ENCODE measurements around the gene WFDC1.
A peak's percentile ranks its signal among the peaks of the same experiment; 100 is the strongest.

Gene WFDC1

GRCh38 chr16:84282533-84282932, 12.1 kb upstream of the WFDC1 start:
- DNase-seq (no peak), ATAC-seq (no peak)
- Mint-ChIP-seq H3K4me3 (no peak overlapping the region), H3K9me3 (no peaks in the 10 kb centered on the region), H3K36me3 (ENCODE audit: low read depth) (no peaks in the 10 kb centered on the region), H3K27ac (no peak overlapping the region), H3K4me1 (no peaks in the 10 kb centered on the region), H3K27me3 (peaks cover 9% of the 10 kb centered on the region)

DNA sequence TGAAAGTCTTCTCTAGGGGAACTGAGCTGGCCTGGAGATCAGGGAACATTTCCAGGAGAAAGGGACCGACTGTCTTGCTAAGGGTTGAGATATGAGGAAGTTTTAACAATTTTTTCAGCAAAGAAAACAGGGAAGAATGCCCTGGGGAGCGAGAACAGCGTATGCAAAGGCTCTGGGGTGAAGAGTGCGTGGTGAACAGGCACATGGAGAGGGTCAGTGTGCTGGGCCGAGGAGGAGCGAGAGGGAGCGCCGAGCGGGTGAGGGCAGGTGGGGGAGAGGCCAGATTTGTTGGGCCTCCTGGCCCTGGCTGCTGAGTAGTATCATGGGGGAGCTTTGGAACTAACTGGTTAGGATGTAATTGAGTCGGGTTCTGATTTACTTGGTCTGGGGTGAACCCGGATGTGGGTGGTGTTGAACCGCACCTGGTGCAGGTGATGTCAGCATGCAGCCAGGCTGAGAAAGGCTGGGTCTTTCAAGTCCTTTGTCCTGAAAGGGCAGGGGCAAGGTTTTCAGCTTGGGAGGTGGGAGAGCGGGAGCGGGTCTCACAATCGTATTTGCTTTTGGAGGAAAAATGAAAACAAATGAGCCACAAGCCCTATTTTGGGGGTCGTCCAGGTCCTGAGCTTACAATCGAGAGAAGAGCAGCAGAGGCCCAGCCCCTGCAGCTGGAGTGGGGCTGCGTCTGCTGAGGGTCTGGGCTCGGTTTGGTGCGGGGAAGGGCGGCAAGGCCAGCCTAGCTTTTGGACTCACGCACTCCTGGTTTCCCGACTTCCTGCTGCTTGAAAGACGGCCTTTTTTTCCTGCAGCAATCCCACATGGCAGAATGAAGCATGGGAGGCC, 11.1 kb upstream of the WFDC1 start:
- Mint-ChIP-seq H3K36me3 (ENCODE audit: low read depth) (no peaks in the 10 kb centered on the region), H3K27me3 (peaks cover 10% of the 10 kb centered on the region)

DNA sequence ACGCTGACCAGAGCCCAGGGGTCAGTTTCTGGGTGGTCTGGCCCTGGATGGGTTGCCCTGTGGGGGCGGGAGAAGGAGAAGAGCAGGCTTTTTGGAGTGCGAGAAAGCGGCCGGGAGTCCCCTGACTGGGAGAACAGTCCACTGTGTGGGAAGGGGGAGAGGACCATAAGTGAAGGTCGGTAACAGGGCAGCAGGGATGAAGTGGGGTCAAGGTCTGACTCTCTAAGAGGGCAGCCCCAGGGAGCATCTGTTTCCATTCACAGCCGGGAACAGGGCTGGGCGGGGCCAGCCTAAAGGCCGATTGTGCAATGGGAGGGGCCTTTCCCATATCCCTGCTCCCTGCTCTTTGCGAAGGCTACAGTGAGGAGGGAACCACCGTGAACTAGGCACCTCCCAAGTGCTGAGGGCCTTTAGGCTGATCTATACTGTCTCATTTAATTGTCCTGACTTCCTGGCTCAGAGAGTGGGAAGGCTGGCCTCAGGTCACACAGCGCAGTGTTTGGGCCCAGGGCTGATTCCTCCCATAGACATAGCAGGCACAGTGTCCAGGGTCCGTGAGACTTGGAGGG, 10.4 kb upstream of the WFDC1 start:
- no peak for DNase-seq

More for the DNA sequence above, 11.1 kb upstream of the WFDC1 start:
- no peak overlapping the region for H3K27ac Mint-ChIP-seq
- no peaks in the 10 kb centered on the region for H3K9me3 Mint-ChIP-seq
- DNase-seq (no peak), ATAC-seq (no peak)
- H3K4me3 Mint-ChIP-seq: no peak overlapping the region
- no peaks in the 10 kb centered on the region for H3K4me1 Mint-ChIP-seq

GRCh38 chr16:84286578-84287240, 8.0 kb upstream of the WFDC1 start:
- H3K27ac Mint-ChIP-seq: no peak overlapping the region
- peaks cover 22% of the 10 kb centered on the region for H3K27me3 Mint-ChIP-seq
- no peaks in the 10 kb centered on the region for H3K36me3 Mint-ChIP-seq (ENCODE audit: low read depth)
- no peaks in the 10 kb centered on the region for H3K4me1 Mint-ChIP-seq
- ATAC-seq (no peak), DNase-seq (no peak)
- H3K4me3 Mint-ChIP-seq: no peak overlapping the region
- H3K9me3 Mint-ChIP-seq: no peaks in the 10 kb centered on the region

More for the DNA sequence above, 10.4 kb upstream of the WFDC1 start:
- H3K4me3 Mint-ChIP-seq: no peak overlapping the region
- ATAC-seq: no peak
- no peak overlapping the region for H3K27ac Mint-ChIP-seq
- no peaks in the 10 kb centered on the region for H3K4me1 Mint-ChIP-seq
- no peaks in the 10 kb centered on the region for H3K36me3 Mint-ChIP-seq (ENCODE audit: low read depth)
- peaks cover 12% of the 10 kb centered on the region for H3K27me3 Mint-ChIP-seq
- H3K9me3 Mint-ChIP-seq: no peaks in the 10 kb centered on the region

DNA sequence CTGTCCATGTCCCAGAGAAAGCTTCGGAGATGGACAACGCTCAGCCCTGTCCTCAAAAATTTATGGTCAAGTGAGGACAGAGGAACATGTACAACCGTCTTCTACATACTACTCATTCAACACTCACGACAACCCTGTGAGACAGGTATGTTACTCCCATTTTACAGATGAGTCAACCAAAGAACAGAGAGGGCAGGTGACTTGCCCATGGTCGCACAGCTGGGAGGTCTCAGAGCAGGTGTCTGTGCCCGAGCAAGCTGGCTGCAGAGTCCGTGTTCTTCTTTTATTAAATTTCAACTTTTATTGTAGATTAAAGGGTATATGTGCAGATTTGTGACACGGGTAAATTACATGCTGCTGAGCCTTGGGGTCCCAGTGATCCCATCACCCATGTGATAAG, 5.8 kb upstream of the WFDC1 start:
- DNase-seq (no peak), ATAC-seq (no peak)
- Mint-ChIP-seq H3K9me3 (no peaks in the 10 kb centered on the region), H3K27ac (no peak overlapping the region), H3K4me3 (no peak overlapping the region), H3K4me1 (peaks cover under 1% of the 10 kb centered on the region), H3K36me3 (ENCODE audit: low read depth) (no peaks in the 10 kb centered on the region), H3K27me3 (peaks cover 24% of the 10 kb centered on the region)

GRCh38 chr16:84291226-84291625, 3.5 kb upstream of the WFDC1 start:
- no peak overlapping the region for H3K4me3 Mint-ChIP-seq
- peaks cover 12% of the 10 kb centered on the region for H3K4me1 Mint-ChIP-seq
- no peak overlapping the region for H3K27ac Mint-ChIP-seq
- peaks cover 43% of the 10 kb centered on the region for H3K27me3 Mint-ChIP-seq
- DNase-seq (no peak), ATAC-seq (no peak)
- no peaks in the 10 kb centered on the region for H3K9me3 Mint-ChIP-seq
- no peaks in the 10 kb centered on the region for H3K36me3 Mint-ChIP-seq (ENCODE audit: low read depth)

GRCh38 chr16:84292011-84292410, 2.7 kb upstream of the WFDC1 start:
- H3K27ac Mint-ChIP-seq: no peak overlapping the region
- H3K27me3 Mint-ChIP-seq: peaks cover 48% of the 10 kb centered on the region
- peak; percentile 28 for ATAC-seq
- no peak for DNase-seq
- H3K9me3 Mint-ChIP-seq: no peaks in the 10 kb centered on the region
- no peaks in the 10 kb centered on the region for H3K36me3 Mint-ChIP-seq (ENCODE audit: low read depth)
- no peak overlapping the region for H3K4me3 Mint-ChIP-seq
- peaks cover 12% of the 10 kb centered on the region for H3K4me1 Mint-ChIP-seq

GRCh38 chr16:84293406-84293805, 1.3 kb upstream of the WFDC1 start:
- H3K36me3 Mint-ChIP-seq (ENCODE audit: low read depth): no peaks in the 10 kb centered on the region
- H3K27me3 Mint-ChIP-seq: peaks cover 45% of the 10 kb centered on the region
- DNase-seq (no peak), ATAC-seq (no peak)
- no peaks in the 10 kb centered on the region for H3K9me3 Mint-ChIP-seq
- H3K4me3 Mint-ChIP-seq: no peak overlapping the region
- peaks cover 12% of the 10 kb centered on the region for H3K4me1 Mint-ChIP-seq
- no peak overlapping the region for H3K27ac Mint-ChIP-seq

DNA sequence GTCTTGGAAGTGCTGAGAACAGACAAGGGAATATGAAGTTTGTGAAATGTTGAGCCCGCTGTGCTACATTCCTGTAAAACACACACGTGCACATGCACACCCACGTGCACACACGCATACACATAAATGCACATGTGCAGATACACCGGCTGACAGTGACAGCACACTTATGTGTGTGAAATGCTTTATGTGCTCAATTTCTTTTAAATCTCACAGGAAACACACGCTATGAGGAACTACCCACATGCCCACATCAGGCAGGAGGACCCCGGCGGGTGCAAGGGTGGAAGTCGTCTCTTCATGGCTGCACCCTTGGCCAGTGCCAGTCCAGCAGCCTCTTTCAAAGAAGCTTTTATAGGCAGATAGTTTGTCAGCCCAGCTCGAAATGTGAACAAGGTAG, 561 bp upstream of the WFDC1 start:
- H3K27me3 Mint-ChIP-seq: peaks cover 43% of the 10 kb centered on the region
- ATAC-seq: no peak
- no peaks in the 10 kb centered on the region for H3K36me3 Mint-ChIP-seq (ENCODE audit: low read depth)
- no peak overlapping the region for H3K27ac Mint-ChIP-seq
- H3K4me1 Mint-ChIP-seq: peaks cover 12% of the 10 kb centered on the region
- no peaks in the 10 kb centered on the region for H3K9me3 Mint-ChIP-seq
- no peak for DNase-seq
- H3K4me3 Mint-ChIP-seq: no peak overlapping the region

GRCh38 chr16:84295203-84295860, 654 bp downstream of the WFDC1 start:
- Mint-ChIP-seq H3K4me3 (no peak overlapping the region), H3K27ac (no peak overlapping the region), H3K36me3 (ENCODE audit: low read depth) (no peaks in the 10 kb centered on the region), H3K4me1 (peaks cover 12% of the 10 kb centered on the region), H3K27me3 (peaks cover 33% of the 10 kb centered on the region), H3K9me3 (no peaks in the 10 kb centered on the region)
- no peak for DNase-seq
- ATAC-seq: no peak

DNA sequence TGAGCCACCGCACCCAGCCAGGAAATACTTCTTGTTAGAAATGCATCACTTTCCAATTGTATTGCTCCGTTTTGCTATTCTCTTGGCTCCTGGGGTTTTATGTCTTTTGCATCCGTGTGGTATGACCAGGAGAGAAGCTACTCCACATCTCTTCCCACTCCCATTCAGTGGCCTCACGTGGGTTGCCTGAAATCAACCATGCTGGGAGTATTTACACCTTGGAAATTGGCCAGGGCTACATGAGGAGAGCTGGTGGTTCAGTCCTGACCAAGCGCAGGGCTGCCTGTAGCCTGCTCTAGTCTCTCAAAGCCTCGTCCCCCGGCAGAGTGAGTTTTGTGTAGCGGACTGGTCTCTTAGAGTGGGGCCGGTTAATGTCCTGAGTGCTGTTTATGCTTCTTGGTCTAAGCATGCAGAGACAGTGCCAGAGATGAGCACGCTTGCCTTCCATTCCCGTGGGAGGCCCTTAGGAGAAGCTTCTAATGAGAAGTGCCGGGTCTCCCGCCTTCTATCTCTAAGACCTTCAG, 3.8 kb downstream of the WFDC1 start:
- no peak overlapping the region for H3K4me3 Mint-ChIP-seq
- no peaks in the 10 kb centered on the region for H3K36me3 Mint-ChIP-seq (ENCODE audit: low read depth)
- no peak for DNase-seq
- H3K27me3 Mint-ChIP-seq: peaks cover 29% of the 10 kb centered on the region
- no peak for ATAC-seq
- H3K9me3 Mint-ChIP-seq: no peaks in the 10 kb centered on the region
- H3K27ac Mint-ChIP-seq: no peak overlapping the region
- H3K4me1 Mint-ChIP-seq: peaks cover 12% of the 10 kb centered on the region

DNA sequence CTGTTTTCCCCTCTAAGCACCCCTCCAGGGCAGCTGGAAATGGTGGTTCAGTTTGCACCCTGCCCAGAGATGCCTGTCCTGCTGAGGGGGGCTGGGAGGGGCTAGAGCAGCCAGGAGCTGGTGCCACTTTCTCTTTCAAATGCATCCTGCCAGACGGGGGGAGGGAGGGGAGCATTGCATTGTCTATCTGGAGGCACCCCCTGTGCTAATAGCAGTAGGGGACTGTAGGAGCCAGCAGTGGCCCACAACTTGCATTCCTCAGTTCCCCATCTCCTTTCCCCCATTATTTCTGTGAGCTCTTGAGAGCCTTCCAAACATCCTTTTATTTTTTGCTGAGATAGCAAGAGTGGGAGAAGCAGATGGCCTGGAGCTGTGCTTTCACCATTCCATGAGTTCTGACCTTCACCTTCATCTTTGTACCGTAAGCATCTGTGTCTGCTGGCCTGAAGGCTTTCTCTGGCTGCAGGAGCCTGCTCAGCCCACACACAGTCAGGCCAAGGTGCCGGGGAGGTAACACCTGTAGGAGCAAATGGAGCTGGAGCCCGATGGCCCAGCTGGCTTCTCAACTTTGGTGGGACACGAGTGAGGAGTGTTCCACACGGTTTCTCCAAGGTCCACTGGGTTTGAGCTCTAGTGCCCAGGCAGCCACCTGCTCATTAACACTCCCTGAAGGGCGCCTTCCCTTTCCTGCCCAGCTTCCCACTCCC, 5.2 kb downstream of the WFDC1 start:
- ATAC-seq: no peak
- Mint-ChIP-seq H3K27me3 (peaks cover 20% of the 10 kb centered on the region), H3K9me3 (no peaks in the 10 kb centered on the region), H3K4me1 (peaks cover 6% of the 10 kb centered on the region), H3K36me3 (ENCODE audit: low read depth) (no peaks in the 10 kb centered on the region), H3K4me3 (no peak overlapping the region), H3K27ac (no peak overlapping the region)
- no peak for DNase-seq

- no peaks in the 10 kb centered on the region for H3K4me1 Mint-ChIP-seq
- no peak overlapping the region for H3K27ac Mint-ChIP-seq
- H3K36me3 Mint-ChIP-seq (ENCODE audit: low read depth): no peaks in the 10 kb centered on the region
- no peak for DNase-seq
- no peaks in the 10 kb centered on the region for H3K9me3 Mint-ChIP-seq
- no peak overlapping the region for H3K4me3 Mint-ChIP-seq
- H3K27me3 Mint-ChIP-seq: peaks cover 2% of the 10 kb centered on the region
- ATAC-seq: no peak
These were observed 7.7 kb downstream of the WFDC1 start for GRCh38 chr16:84302111-84302954.

All from activated naive CD8-positive, alpha-beta T cell treated with anti-CD3 and anti-CD28 coated beads, Interleukin-2, amount 50 U/mL, for 24 hours (primary cell).